IPS-15b (cell line): ENCODE data around the gene FZR1.
"Not testable (repeated sequence)": the region's sequence is repeated elsewhere in the genome, so short reads cannot be mapped to it uniquely, and the experiment has no call there.

Experiments
- H3K27me3 ChIP-seq: one replicate; pipeline ENCODE4 v1.6.1; 2013; ENCODE audit warnings: low read length; ENCODE audit not compliant: control insufficient read depth, insufficient read depth
- H3K36me3 ChIP-seq: one replicate; pipeline ENCODE4 v1.6.1; 2013; ENCODE audit warnings: low read length; ENCODE audit not compliant: control insufficient read depth, insufficient read depth
- H3K4me1 ChIP-seq: one replicate; pipeline ENCODE4 v1.6.1; 2013; ENCODE audit warnings: mild to moderate bottlenecking, low read length; ENCODE audit not compliant: control insufficient read depth, insufficient read depth
- H3K4me3 ChIP-seq: one replicate; pipeline ENCODE4 v1.5.1; 2013; ENCODE audit warnings: low read depth, low read length
- H3K9ac ChIP-seq: one replicate; pipeline ENCODE4 v1.6.1; 2013; ENCODE audit warnings: low read depth, mild to moderate bottlenecking, low read length
- H3K9me3 ChIP-seq: one replicate; pipeline ENCODE4 v1.6.1; 2013; ENCODE audit warnings: mild to moderate bottlenecking, low read length; ENCODE audit not compliant: control insufficient read depth, insufficient read depth

FZR1 gene

DNA sequence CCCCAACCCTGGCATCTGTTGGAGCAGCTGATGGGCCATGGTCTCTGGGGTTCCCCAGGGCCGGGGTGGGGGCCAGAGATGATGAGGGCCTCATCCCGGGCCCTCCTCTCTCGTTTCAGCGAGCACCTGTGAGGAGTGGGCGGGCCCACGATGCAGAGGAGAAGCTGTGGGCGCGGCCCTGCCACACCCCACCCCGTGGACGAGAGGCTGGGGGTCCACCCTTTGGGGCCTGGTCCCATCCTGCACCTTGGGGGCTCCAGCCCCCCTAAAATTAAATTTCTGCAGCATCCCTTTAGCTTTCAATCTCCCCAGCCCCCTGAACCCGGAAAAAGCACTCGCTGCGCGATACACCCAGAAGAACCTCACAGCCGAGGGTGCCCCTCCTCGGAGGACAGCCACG is 72.3 kb downstream of the FZR1 start:
- no peaks in the 10 kb centered on the region for H3K4me1 ChIP-seq
- H3K4me3 ChIP-seq = peak overlapping the region; percentile 41
- peaks cover 1% of the 10 kb centered on the region for H3K27me3 ChIP-seq
- H3K9me3 ChIP-seq = no peaks in the 10 kb centered on the region
- H3K9ac ChIP-seq = no peak overlapping the region
- H3K36me3 ChIP-seq = peaks cover 3% of the 10 kb centered on the region

DNA sequence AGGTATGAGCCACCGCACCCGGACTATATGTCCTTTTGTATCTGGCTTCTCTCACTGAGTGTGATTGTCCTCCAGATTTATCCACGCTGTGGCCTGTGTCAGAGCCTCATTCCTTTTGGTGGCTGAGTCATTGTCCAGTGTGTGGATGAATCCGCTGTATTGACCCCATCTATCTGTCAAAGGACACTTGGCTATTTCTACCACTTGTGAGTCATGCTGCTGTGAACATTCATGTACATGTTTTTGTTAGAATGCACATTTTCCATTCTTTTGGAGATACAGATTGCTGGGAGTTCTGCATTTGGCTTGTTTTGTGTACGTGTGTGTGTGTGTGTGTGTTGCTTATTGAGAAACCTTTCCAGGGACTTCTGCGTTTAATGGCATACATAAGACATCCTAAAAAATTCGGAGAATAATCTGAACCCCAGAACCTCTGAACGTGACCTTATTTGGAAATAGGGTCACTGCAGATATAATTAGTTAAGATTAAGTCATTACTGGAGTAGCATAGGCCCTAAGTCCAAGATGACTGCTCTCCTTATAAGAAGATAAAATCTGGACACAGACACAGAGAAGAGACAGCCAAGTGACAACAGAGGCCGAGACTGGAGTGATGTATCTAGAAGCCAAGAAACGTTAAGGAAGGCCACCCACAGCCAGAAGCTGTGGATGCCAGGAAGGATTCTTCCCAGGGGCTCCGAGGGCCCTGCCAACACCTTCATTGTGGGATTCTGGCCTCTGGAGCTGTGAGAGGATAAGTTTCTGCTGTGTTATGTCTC is 74.2 kb downstream of the FZR1 start:
- peaks cover 2% of the 10 kb centered on the region for H3K36me3 ChIP-seq
- no peaks in the 10 kb centered on the region for H3K9me3 ChIP-seq
- no peak overlapping the region for H3K4me3 ChIP-seq
- no peak overlapping the region for H3K9ac ChIP-seq
- H3K27me3 ChIP-seq = peaks cover 10% of the 10 kb centered on the region
- no peaks in the 10 kb centered on the region for H3K4me1 ChIP-seq

DNA sequence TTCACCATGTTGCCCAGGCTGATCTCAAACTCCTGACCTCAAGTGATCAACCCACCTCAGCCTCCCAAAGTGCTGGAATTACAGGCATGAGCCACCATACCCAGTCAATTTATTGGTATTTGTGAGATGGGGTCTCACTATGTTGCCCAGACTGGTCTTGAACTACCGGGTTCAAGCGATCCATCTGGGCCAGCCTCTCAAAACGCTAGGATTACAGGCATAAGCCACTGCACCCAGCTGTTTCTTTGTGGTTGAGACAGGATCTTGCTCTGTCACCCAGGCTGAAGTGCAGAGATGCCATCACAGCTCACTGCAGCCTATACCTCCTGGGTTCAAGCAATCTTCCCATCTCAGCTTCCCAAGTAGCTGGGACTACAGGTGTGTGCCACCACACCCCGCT is 75.7 kb downstream of the FZR1 start:
- not testable (repeated sequence) for H3K4me1 ChIP-seq, H3K9me3 ChIP-seq, H3K4me3 ChIP-seq

GRCh38 chr19:3584036-3584802 is 78.1 kb downstream of the FZR1 start:
- H3K9ac ChIP-seq = not testable (repeated sequence)

More for the DNA sequence above, 75.7 kb downstream of the FZR1 start:
- not testable (repeated sequence) for H3K36me3 ChIP-seq, H3K9ac ChIP-seq
- H3K27me3 ChIP-seq = peaks cover 17% of the 10 kb centered on the region

DNA sequence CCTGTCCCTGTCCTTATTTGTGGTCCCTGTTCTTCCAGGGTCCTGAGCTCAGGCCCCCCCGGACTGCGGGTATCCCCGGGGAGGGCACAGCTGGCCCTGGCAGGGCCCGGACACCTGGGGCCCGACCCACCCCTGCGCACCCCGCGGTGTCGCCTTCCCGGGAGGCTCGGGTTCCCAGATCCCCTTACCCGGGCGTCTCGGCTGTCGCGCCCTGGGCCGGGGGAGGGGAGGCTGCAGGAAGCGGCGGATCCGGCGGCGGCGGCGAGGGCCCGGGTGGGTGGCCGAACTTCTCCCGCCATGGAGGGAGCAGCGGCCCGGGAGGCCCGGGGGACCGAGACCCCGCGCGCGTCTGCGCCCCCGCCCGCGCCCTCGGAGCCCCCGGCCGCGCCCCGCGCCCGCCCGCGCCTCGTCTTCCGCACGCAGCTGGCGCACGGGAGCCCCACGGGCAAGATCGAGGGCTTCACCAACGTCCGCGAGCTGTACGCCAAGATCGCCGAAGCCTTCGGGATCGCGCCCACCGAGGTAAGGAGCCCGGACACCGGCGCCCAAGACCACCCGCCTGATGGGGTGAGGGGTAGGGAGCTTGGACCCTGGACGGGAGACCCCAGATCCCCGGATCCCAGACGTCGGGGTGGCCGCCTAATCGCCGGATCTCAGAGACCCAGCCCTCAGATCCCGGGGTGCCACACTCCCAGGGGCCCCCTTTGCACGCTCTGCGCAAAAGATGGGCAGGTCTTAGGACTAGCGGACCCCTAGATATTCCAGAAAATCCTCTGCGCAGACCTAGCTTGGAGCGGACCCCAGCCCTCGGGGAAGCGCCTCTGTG is 79.4 kb downstream of the FZR1 start, which contains the start of gene GIPC3:
TSS of gene GIPC3 (plus strand) at position 178 of the 826 bp plus-strand sequence. CDS start at position 298, 120 bp downstream.
- no peaks in the 10 kb centered on the region for H3K36me3 ChIP-seq
- H3K27me3 ChIP-seq = peaks cover 17% of the 10 kb centered on the region
- H3K9ac ChIP-seq = peak within 1 kb of the TSS; percentile 24
- H3K4me3 ChIP-seq = peak within 1 kb of the TSS; percentile 55
- H3K9me3 ChIP-seq = no peaks in the 10 kb centered on the region
- no peaks in the 10 kb centered on the region for H3K4me1 ChIP-seq

More at GRCh38 chr19:3584036-3584802, 78.1 kb downstream of the FZR1 start:
- H3K4me3 ChIP-seq, H3K4me1 ChIP-seq, H3K36me3 ChIP-seq, H3K9me3 ChIP-seq: not testable (repeated sequence)
- H3K27me3 ChIP-seq = peaks cover 17% of the 10 kb centered on the region

DNA sequence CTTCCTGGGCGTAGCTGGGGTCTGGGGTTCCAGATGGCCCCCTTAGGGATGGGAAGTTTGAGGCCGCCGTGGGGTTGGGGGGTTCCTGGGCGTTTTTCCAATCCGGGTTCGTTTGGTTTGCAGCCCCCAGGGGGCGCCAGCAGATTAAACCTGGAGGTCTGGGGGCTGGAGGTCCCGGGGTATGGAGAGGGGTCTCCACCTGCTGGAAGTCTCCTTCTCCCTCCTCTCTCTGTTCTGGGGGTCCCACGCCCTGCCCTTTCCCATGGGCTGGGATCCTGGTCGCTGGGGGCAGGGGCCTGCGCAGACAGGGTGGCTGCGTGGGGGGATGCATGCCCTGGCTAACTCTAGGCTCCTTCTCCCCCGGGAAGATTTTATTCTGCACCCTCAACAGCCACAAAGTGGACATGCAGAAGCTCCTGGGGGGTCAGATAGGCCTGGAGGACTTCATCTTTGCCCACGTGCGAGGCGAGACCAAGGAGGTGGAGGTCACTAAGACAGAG is 80.1 kb downstream of the FZR1 start:
- H3K9me3 ChIP-seq = peaks cover 2% of the 10 kb centered on the region
- H3K27me3 ChIP-seq = peaks cover 17% of the 10 kb centered on the region
- H3K4me1 ChIP-seq = no peaks in the 10 kb centered on the region
- H3K9ac ChIP-seq = peak overlapping the region; percentile 24
- H3K36me3 ChIP-seq = no peaks in the 10 kb centered on the region
- peak overlapping the region; percentile 55 for H3K4me3 ChIP-seq

- H3K4me1 ChIP-seq = no peaks in the 10 kb centered on the region
- peaks cover 3% of the 10 kb centered on the region for H3K9me3 ChIP-seq
- no peaks in the 10 kb centered on the region for H3K36me3 ChIP-seq
- H3K4me3 ChIP-seq = no peak overlapping the region
- no peak overlapping the region for H3K9ac ChIP-seq
- peaks cover 17% of the 10 kb centered on the region for H3K27me3 ChIP-seq
Measured at GRCh38 chr19:3586707-3587346, 80.7 kb downstream of the FZR1 start.
